ENCODE measurements around the gene GSTK1.
A peak's percentile ranks its signal among the peaks of the same experiment; 100 is the strongest.

The GSTK1 gene

DNA sequence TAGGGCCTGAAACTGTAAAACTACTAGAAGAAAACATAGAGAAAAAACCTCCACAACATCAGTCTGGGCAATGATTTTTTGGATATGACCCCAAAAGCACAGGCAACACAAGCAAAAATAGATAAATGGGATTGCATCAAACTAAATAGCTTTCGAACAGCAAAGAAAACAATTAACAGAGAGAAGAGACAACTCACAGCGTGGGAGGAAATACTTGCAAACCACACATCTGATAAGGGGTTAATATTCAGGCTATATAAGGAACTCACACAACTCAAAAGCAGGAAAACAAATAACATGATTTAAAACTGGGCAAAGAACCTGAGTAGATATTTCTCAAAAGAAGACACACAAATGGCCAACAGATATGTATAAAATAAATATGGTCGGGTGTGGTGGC, 7.7 kb upstream of the GSTK1 start:
- no peak overlapping the region for H3K27ac ChIP-seq
- no peaks in the 10 kb centered on the region for H3K36me3 ChIP-seq (replicated peaks)
- in situ Hi-C loops (cut with HindIII; ENCODE audit: low pct_ligation_motif_present, low sequenced_read_pairs): no loop called here
- TF ChIP-seq, protein P1, sequence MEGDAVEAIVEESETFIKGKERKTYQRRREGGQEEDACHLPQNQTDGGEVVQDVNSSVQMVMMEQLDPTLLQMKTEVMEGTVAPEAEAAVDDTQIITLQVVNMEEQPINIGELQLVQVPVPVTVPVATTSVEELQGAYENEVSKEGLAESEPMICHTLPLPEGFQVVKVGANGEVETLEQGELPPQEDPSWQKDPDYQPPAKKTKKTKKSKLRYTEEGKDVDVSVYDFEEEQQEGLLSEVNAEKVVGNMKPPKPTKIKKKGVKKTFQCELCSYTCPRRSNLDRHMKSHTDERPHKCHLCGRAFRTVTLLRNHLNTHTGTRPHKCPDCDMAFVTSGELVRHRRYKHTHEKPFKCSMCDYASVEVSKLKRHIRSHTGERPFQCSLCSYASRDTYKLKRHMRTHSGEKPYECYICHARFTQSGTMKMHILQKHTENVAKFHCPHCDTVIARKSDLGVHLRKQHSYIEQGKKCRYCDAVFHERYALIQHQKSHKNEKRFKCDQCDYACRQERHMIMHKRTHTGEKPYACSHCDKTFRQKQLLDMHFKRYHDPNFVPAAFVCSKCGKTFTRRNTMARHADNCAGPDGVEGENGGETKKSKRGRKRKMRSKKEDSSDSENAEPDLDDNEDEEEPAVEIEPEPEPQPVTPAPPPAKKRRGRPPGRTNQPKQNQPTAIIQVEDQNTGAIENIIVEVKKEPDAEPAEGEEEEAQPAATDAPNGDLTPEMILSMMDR (IDR thresholded peaks at IDR 0.05; ENCODE audit: low read depth, low read length, missing control alignments): no peak
- H3K4me3 ChIP-seq (ENCODE audit: low read depth, low read length): no peak overlapping the region
- DNase-seq: peak; percentile 48
- no peaks in the 10 kb centered on the region for H3K27me3 ChIP-seq (replicated peaks)

DNA sequence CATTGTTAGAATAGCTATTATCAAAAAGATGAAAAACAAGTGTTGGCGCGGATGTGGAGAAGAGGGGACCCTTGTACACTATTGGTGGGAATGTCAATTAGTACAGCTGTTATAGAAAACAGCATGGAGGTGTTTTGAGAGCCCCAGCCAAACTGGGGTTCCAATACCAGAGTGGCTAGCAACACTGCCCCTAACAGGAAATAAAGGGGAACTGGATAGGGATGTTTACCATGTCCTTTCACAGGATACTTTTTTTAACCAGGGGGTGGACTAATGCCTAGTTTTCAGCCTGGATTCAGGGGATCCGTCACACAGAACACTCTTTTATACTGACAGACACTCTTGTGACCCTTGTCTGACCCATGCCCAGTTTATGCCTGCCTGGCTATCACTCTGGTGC, 6.9 kb upstream of the GSTK1 start:
- TF ChIP-seq, protein P1 (IDR thresholded peaks at IDR 0.05; ENCODE audit: low read depth, low read length, missing control alignments): peak; percentile 34
- H3K4me3 ChIP-seq (ENCODE audit: low read depth, low read length): no peak overlapping the region

DNA sequence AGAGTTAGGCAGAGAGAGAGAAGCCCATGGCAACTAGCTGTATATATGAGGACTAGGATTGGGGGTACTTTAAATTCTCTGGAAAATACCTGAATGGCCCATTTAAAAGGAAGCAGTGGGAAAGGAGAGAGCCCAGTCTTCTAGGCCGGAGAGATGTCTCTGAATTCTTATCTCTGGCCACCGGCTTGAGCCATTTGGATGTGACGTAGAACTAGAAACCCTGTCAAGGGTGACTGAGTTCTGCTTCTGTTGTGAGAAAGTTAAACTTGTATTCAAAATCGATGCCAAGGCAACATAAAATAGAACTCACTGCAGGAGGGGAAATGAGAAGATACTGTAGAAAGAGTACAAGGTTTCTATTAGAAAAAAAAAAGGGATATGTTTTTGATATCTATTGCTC, 6.3 kb upstream of the GSTK1 start:
- H3K27me3 ChIP-seq (replicated peaks): no peaks in the 10 kb centered on the region
- no peak overlapping the region for H3K4me3 ChIP-seq (ENCODE audit: low read depth, low read length)
- in situ Hi-C loops (cut with HindIII; ENCODE audit: low pct_ligation_motif_present, low sequenced_read_pairs): no loop called here
- no peak for DNase-seq
- no peaks in the 10 kb centered on the region for H3K36me3 ChIP-seq (replicated peaks)
- H3K27ac ChIP-seq: no peak overlapping the region
- TF ChIP-seq, protein P1 (IDR thresholded peaks at IDR 0.05; ENCODE audit: low read depth, low read length, missing control alignments): no peak

More for the DNA sequence above, 6.9 kb upstream of the GSTK1 start:
- Histone ChIP-seq H3K27ac (no peak overlapping the region), H3K36me3 (replicated peaks) (no peaks in the 10 kb centered on the region), H3K27me3 (replicated peaks) (no peaks in the 10 kb centered on the region)
- in situ Hi-C loops (cut with HindIII; ENCODE audit: low pct_ligation_motif_present, low sequenced_read_pairs): no loop called here
- DNase-seq: no peak

DNA sequence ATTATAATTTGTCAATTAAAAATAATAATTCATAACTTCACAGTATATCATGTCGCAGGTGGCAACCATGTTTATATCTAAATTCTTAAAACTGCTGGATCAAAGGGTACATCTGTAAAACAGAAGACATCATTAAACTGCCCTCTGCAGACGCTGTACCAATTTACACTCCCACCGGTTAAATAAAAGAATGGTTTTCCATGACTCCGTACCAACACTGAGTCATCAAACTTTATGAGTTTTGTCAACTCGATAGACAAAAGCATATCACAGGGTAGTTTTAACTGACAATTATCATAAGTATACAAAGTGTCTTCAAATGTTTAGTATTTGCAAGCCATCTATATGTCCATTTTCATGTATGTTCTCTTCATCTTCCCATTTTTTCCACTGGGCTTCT, 5.7 kb upstream of the GSTK1 start:
- no peaks in the 10 kb centered on the region for H3K27me3 ChIP-seq (replicated peaks)
- no peak for DNase-seq
- H3K36me3 ChIP-seq (replicated peaks): no peaks in the 10 kb centered on the region
- TF ChIP-seq, protein P1 (IDR thresholded peaks at IDR 0.05; ENCODE audit: low read depth, low read length, missing control alignments): no peak
- H3K27ac ChIP-seq: no peak overlapping the region
- in situ Hi-C loops (cut with HindIII; ENCODE audit: low pct_ligation_motif_present, low sequenced_read_pairs): no loop called here
- no peak overlapping the region for H3K4me3 ChIP-seq (ENCODE audit: low read depth, low read length)

DNA sequence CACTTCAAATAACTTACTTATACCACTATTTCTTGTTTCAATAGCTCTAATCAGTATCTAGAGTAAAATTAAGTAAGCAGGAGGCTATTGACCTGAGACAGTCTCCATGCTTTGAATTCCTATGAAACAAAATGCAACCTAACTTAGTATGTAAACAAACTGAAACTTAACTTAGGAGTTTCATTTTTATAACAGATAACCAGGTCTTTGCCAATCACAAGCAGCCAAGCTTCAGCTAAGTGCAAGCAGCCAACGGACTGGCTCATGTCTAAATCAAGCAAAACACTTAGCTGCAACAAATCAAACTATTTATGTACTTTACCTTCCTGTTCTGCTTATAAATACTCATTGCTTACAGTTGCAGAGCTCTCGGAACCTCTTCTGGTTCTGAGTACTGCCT, 4.4 kb upstream of the GSTK1 start:
- no peaks in the 10 kb centered on the region for H3K36me3 ChIP-seq (replicated peaks)
- H3K27ac ChIP-seq: no peak overlapping the region
- DNase-seq: no peak
- no peaks in the 10 kb centered on the region for H3K27me3 ChIP-seq (replicated peaks)
- in situ Hi-C loops (cut with HindIII; ENCODE audit: low pct_ligation_motif_present, low sequenced_read_pairs): no loop called here
- H3K4me3 ChIP-seq (ENCODE audit: low read depth, low read length): no peak overlapping the region
- TF ChIP-seq, protein P1 (IDR thresholded peaks at IDR 0.05; ENCODE audit: low read depth, low read length, missing control alignments): no peak

DNA sequence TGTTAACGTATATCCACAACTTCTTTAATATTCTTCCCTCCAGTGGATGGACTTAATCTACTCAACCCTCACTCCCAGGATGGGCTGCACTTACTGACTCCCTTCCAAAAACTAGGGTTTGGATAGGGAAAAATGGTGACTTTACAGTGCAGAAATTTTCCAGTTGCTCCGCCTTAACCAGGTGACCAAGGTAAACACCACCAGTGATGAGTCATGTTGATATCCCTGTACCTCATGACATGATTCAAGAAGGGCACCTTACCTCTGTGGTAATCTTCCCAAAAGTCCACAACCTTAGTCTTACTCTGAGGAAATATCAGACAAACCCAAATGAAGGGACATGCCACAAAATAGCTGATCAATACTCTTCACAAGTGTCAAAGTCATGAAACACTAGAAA, 3.5 kb upstream of the GSTK1 start:
- DNase-seq: no peak
- Histone ChIP-seq H3K4me3 (ENCODE audit: low read depth, low read length) (no peak overlapping the region), H3K36me3 (replicated peaks) (no peaks in the 10 kb centered on the region), H3K27ac (no peak overlapping the region), H3K27me3 (replicated peaks) (no peaks in the 10 kb centered on the region)
- TF ChIP-seq, protein P1 (IDR thresholded peaks at IDR 0.05; ENCODE audit: low read depth, low read length, missing control alignments): no peak
- in situ Hi-C loops (cut with HindIII; ENCODE audit: low pct_ligation_motif_present, low sequenced_read_pairs): no loop called here

Data from brain microvascular endothelial cell (primary cell).